Transverse colon (tissue), 4 donors: ENCODE results near the gene LEMD1. TPM values are rescaled to one million over a fixed set of nuclear protein-coding genes. Genes with fewer than 3 reads are reported as not detected.
A peak's percentile ranks its signal among the peaks of the same experiment; 100 is the strongest.

ENCODE experiments used
- DNase-seq: peaks from one replicate; pipeline ENCODE4 v3.0.0-alpha.2; 2019
- H3K27ac ChIP-seq, 4 donors: fragments of 200-600 bp; sonication (generic); 2 replicates each; pipeline ENCODE4 v1.5.1; 2016 to 2018; ENCODE audit warnings: inconsistent platforms in 4 of 4
- H3K27me3 ChIP-seq: fragments of 200-600 bp; sonication (generic); 2 replicates; pipeline ENCODE4 v1.5.1; 2017; ENCODE audit warnings: inconsistent platforms
- H3K36me3 ChIP-seq, 4 donors: fragments of 200-600 bp; sonication (generic); 2 replicates each; pipeline ENCODE4 v1.5.1; 2017 to 2019; ENCODE audit warnings: inconsistent platforms in 4 of 4
- H3K4me1 ChIP-seq, 4 donors: fragments of 200-600 bp; sonication (generic); 2 replicates each; pipeline ENCODE4 v1.5.1; 2017 to 2020; ENCODE audit warnings: inconsistent platforms in 4 of 4
- H3K4me3 ChIP-seq, 4 donors: fragments of 200-600 bp; sonication (generic); 1 replicate in 1 of 4; 2 replicates in 3 of 4; pipeline versions ENCODE4 v1.5.1 to v1.6.1; 2017 to 2019; ENCODE audit warnings: inconsistent platforms in 4 of 4
- H3K9me3 ChIP-seq, 2 donors: fragments of 200-600 bp; sonication (generic); 2 replicates each; pipeline ENCODE4 v1.5.1; 2017 to 2019; ENCODE audit warnings: inconsistent platforms in 2 of 2
- EP300 ChIP-seq: sonication (generic); formaldehyde crosslinking; IDR thresholded peaks from one replicate; pipeline ENCODE4 v1.6.1; 2017; ENCODE audit warnings: antibody characterized with exemption, low read depth
- POLR2A ChIP-seq: fragments of 450-650 bp; IDR thresholded peaks from one replicate; pipeline ENCODE4 v1.6.1; 2016; ENCODE audit warnings: antibody characterized with exemption, mild to moderate bottlenecking, moderate library complexity
- POLR2AphosphoS5 ChIP-seq, 3 donors: sonication (generic); formaldehyde crosslinking; IDR thresholded peaks; one replicate each; pipeline ENCODE4 v1.6.1; 2016; ENCODE audit warnings: antibody characterized with exemption in 3 of 3
- WGBS, 2 donors: methylation state at CpG; one replicate each; pipeline ENCODE4 v1.1.5; 2018; ENCODE audit warnings: low coverage in 1 of 2; 5-methylcytosine and 5-hydroxymethylcytosine counted together
- in situ Hi-C, 4 donors: fragments of 200-750 bp; cut with MboI; loops; one replicate each; pipeline versions ENCODE4 v1.15.0 to v1.15.1; 2017; ENCODE audit warnings: low sequenced_read_pairs in 3 of 4, low pct_ligation_motif_present in 1 of 4, low pct_unique_long_range_greater_than_20kb in 1 of 4
- intact Hi-C: fragments of 100-400 bp; cut with DNase I; formaldehyde crosslinking; loops from one replicate; pipeline ENCODE4 v1.15.1; 2023; ENCODE audit warnings: low total_unique reads
- total RNA-seq, 4 donors: library from RNA; depleted of rRNA; stranded (reverse); fragments of >200 nt; gene quantifications; one replicate each; pipeline ENCODE4 v1.1.0, GENCODE V29; 2016
- TF ChIP-seq, protein P1 (sequence below), 5 experiments: fragments of 200-600 bp in 3 of 5; fragments of 450-650 bp in 2 of 5; sonication (generic) in 3 of 5; IDR thresholded peaks; 1 replicate in 2 of 5; 2 replicates in 3 of 5; pipeline ENCODE4 v1.5.1; 2016 to 2017; ENCODE audit warnings: antibody characterized with exemption in 5 of 5, inconsistent platforms in 3 of 5, mild to moderate bottlenecking in 2 of 5, moderate library complexity in 1 of 5

Gene LEMD1, protein sequence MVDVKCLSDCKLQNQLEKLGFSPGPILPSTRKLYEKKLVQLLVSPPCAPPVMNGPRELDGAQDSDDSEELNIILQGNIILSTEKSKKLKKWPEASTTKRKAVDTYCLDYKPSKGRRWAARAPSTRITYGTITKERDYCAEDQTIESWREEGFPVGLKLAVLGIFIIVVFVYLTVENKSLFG
- not detected for total RNA-seq

DNA sequence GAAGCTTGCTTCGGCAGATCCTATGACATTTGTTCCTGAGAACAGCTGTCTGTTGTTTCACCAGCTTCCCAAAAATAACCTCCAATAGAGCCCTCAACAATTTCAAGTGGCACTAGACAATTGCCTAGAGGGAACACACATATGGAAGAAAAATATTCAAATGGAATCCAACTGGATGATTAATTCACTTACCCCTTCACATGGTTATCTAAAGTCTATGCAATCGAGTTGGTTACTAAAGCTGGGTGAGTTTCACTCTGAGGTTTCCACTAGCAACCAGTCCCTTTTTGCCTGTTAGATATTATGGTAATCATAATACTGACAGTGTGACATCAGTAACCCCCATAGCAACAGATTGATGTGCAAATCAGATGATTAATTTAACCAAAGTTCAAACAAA is at the start of gene LEMD1:
Gene LEMD1 (minus strand): TSS at position 259 of the 400 bp plus-strand sequence. CDS start 1,520 bp downstream, outside the sequence.
- DNase-seq, result no peak
- intact Hi-C loops, result no loop called here
- WGBS, 2 donors, result 74 to 78% methylated on average over 2 of the region's 2 CpGs
- Histone ChIP-seq H3K4me3 (no peak within 1 kb of the TSS), H3K4me1 (no peaks in the 10 kb centered on the region), H3K27me3 (peaks cover 28% of the 10 kb centered on the region), H3K9me3 (no peaks in the 10 kb centered on the region), H3K36me3 (no peaks in the 10 kb centered on the region), H3K27ac (no peak within 1 kb of the TSS)
- in situ Hi-C loops, result no loop called here
- no peak for TF ChIP-seq POLR2A

DNA sequence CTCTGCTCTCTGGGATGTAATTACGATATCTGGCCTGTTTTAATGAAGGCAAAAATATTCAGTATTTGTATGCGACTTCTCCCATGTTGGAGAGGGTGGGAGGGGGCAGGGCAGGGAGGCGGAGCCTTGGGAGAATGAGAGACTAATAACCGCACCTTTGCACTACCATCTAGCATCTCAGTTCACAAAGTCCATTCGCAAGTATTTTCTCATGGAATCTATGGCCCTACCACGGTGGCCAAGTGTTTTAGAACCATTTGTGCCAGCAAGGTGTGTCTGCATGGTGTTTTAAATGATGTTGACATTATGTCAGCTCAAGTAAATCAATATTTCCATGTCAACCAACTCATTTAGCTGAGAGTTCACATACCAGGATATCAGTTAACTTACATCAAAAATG is 48.3 kb upstream of the LEMD1 start:
- Histone ChIP-seq H3K9me3 (no peaks in the 10 kb centered on the region), H3K4me3 (no peak overlapping the region), H3K36me3 (no peaks in the 10 kb centered on the region), H3K27ac (no peak overlapping the region), H3K27me3 (peaks cover 14% of the 10 kb centered on the region), H3K4me1 (peaks cover 0 to 10% (median 0%) of the 10 kb centered on the region in 4 donors)
- WGBS, 2 donors, result 52 to 60% methylated on average over 4 to 6 of the region's 6 CpGs
- TF ChIP-seq EP300 (no peak), POLR2A (no peak), POLR2AphosphoS5 (IDR thresholded peaks at IDR 0.05) (no peak)
- TF ChIP-seq, protein P1, sequence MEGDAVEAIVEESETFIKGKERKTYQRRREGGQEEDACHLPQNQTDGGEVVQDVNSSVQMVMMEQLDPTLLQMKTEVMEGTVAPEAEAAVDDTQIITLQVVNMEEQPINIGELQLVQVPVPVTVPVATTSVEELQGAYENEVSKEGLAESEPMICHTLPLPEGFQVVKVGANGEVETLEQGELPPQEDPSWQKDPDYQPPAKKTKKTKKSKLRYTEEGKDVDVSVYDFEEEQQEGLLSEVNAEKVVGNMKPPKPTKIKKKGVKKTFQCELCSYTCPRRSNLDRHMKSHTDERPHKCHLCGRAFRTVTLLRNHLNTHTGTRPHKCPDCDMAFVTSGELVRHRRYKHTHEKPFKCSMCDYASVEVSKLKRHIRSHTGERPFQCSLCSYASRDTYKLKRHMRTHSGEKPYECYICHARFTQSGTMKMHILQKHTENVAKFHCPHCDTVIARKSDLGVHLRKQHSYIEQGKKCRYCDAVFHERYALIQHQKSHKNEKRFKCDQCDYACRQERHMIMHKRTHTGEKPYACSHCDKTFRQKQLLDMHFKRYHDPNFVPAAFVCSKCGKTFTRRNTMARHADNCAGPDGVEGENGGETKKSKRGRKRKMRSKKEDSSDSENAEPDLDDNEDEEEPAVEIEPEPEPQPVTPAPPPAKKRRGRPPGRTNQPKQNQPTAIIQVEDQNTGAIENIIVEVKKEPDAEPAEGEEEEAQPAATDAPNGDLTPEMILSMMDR (IDR thresholded peaks at IDR 0.05), result no peak
- peak; percentile 37 for DNase-seq
- in situ Hi-C loops (no loop called here), intact Hi-C loops (loop anchor here (1.0 kb wide), 1 partner anchor 31 kb away; no protein-coding TSS in a partner anchor)

DNA sequence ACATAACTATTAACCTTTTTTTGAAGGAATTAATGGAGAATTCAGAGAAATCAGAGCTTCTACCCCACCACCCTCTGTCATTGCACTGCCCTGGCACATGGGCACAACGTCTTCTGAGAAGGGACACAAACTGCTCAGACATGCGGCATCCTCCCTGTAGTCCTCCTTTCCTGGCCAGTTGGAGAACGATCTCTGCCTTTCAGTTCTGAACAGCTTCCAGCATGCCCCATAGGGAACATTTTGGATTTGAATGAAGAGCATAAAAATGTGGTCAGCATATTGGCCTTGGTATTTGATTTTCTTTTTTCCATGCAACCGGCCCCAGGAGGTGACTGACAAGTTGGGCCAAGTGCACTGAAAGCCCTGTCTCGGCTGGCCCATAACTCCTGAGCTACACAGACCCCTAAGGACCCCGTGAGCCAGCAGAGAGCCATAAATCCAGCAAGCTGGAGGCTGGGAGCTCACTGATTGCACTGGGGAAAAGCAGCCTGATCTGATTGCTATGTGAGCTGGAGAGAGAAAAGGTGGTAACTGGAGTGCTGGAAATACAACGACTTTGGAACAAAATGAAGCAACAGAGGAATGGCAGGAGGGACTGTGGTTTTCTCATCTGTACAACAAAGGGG is 44.9 kb upstream of the LEMD1 start:
- no peak overlapping the region for H3K4me3 ChIP-seq
- no peak for DNase-seq
- H3K36me3 ChIP-seq, result no peaks in the 10 kb centered on the region
- in situ Hi-C loops, result no loop called here
- 64% methylated on average over 7 of the region's 7 CpGs; no CpG with 5 or more reads in 1 of the 2 donors for WGBS, 2 donors
- peaks cover 0 to 10% (median 0%) of the 10 kb centered on the region in 4 donors for H3K4me1 ChIP-seq
- H3K27ac ChIP-seq, result no peak overlapping the region
- TF ChIP-seq POLR2A, result no peak
- TF ChIP-seq, protein P1 (IDR thresholded peaks at IDR 0.05), result no peak
- TF ChIP-seq POLR2AphosphoS5 (IDR thresholded peaks at IDR 0.05), result no peak
- TF ChIP-seq EP300, result no peak
- no peaks in the 10 kb centered on the region for H3K9me3 ChIP-seq
- peaks cover 37% of the 10 kb centered on the region for H3K27me3 ChIP-seq
- intact Hi-C loops, result no loop called here

DNA sequence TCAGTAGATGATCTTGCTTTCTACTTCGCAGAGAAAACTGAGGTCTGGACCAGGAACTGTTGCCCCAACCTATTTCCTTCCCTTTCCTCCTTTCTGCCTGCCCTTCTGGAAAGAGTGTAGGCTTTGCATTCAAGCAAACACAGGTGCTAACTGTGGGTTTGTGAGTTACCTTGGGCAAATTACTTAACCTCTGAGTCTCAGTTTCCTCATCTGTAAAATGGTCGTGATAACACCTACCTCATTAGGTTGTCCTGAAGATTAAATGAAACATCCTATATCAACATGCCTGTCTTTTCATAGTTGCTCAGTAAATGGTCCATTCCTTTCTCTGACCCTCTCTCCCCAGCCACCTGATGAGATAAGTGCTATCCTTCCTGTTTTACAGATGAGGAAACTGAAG is 43.5 kb upstream of the LEMD1 start:
- no peak for DNase-seq
- TF ChIP-seq EP300 (no peak), POLR2A (no peak), POLR2AphosphoS5 (IDR thresholded peaks at IDR 0.05) (no peak)
- TF ChIP-seq, protein P1 (IDR thresholded peaks at IDR 0.05), result no peak
- 73% methylated on average over 2 of the region's 2 CpGs; no CpG with 5 or more reads in 1 of the 2 donors for WGBS, 2 donors
- intact Hi-C loops, result no loop called here
- Histone ChIP-seq H3K9me3 (no peaks in the 10 kb centered on the region), H3K4me3 (no peak overlapping the region), H3K27ac (no peak overlapping the region), H3K27me3 (peaks cover 50% of the 10 kb centered on the region), H3K36me3 (no peaks in the 10 kb centered on the region), H3K4me1 (peaks cover 0 to 5% (median 0%) of the 10 kb centered on the region in 4 donors)
- in situ Hi-C loops, result no loop called here
